A549 (cell line): ENCODE results near the gene NPAS2. TPM values are rescaled to one million over a fixed set of nuclear protein-coding genes. Genes with fewer than 3 reads are reported as not detected.

Source experiments
- ATAC-seq, 2 experiments: fragments of 200-7000 bp in 1 of 2; fragments of >200 bp in 1 of 2; cut with Nextera tagmentation in 1 of 2; cut with Tn5 transposase in 1 of 2; 3 replicates each; pipeline versions ENCODE4 v1.8.0 to v1.9.1; 2018 to 2020; ENCODE audit warnings: mild to moderate bottlenecking in 1 of 2, moderate library complexity in 1 of 2
- CTCF ChIA-PET: fragments of 300-600 bp; sonication (Branson Sonifier 250); formaldehyde crosslinking; extraction: SDS; loops from one replicate; lab custom pipeline; 2021; ENCODE audit warnings: antibody characterized with exemption, inconsistent platforms; lab: Yijun Ruan, JAX
- POLR2A ChIA-PET: fragments of 350-600 bp; formaldehyde crosslinking; extraction: SDS; loops from one replicate; lab custom pipeline; 2021; ENCODE audit warnings: antibody characterized with exemption, inconsistent platforms; lab: Yijun Ruan, JAX
- DNase-seq, 2 experiments: peaks; one replicate each; pipeline versions ENCODE4 v3.0.0 to v3.0.0-alpha.2; 2011 to 2016; ENCODE audit warnings: low read depth in 1 of 2, low spot score in 1 of 2
- FAIRE-seq: peaks from 2 replicates; lab custom pipeline; 2011; peaks lifted over from hg19 to GRCh38; lab: Jason Lieb, UNC
- H3K27ac ChIP-seq, 2 experiments: fragments of >200 bp; sonication (Bioruptor Twin); formaldehyde crosslinking; 3 replicates each; pipeline ENCODE4 v1.5.1; 2016 to 2017
- H3K4me1 ChIP-seq: fragments of >200 bp; sonication (Bioruptor Twin); formaldehyde crosslinking; 3 replicates; pipeline ENCODE4 v1.6.1; 2016
- H3K4me2 ChIP-seq: fragments of >200 bp; sonication (Bioruptor Twin); formaldehyde crosslinking; 3 replicates; pipeline ENCODE4 v1.6.1; 2016
- H3K4me3 ChIP-seq: fragments of >200 bp; sonication (Bioruptor Twin); formaldehyde crosslinking; 3 replicates; pipeline ENCODE4 v1.5.1; 2016
- H3K9me3 ChIP-seq: fragments of >200 bp; sonication (Bioruptor Twin); formaldehyde crosslinking; 3 replicates; pipeline ENCODE4 v1.6.1; 2016
- CBX2 ChIP-seq: fragments of 200-600 bp; sonication (generic); IDR thresholded peaks from 2 replicates; pipeline ENCODE4 v1.6.1; 2016; ENCODE audit warnings: low read depth, mild to moderate bottlenecking, borderline replicate concordance
- CHD2 ChIP-seq: fragments of 150-350 bp; IDR thresholded peaks from 2 replicates; pipeline ENCODE4 v1.6.1; 2014; ENCODE audit warnings: low read length; ENCODE audit not compliant: partially characterized antibody
- CTCF ChIP-seq: fragments of >200 bp; sonication (Bioruptor Twin); formaldehyde crosslinking; IDR thresholded peaks from 3 replicates; pipeline ENCODE4 v1.5.1; 2016
- EHF ChIP-seq: fragments of 250-450 bp; sonication (Bioruptor Pico); IDR thresholded peaks from 2 replicates; pipeline ENCODE4 v1.5.0; 2020; ENCODE audit warnings: mild to moderate bottlenecking
- EHMT2 ChIP-seq: fragments of 200-600 bp; sonication (generic); IDR thresholded peaks from 2 replicates; pipeline ENCODE4 v1.6.1; 2016; ENCODE audit warnings: antibody characterized with exemption, low read depth, mild to moderate bottlenecking, moderate library complexity
- ELK1 ChIP-seq: fragments of 150-350 bp; IDR thresholded peaks from 2 replicates; pipeline ENCODE4 v1.6.1; 2014; ENCODE audit warnings: low read depth, mild to moderate bottlenecking, low read length
- FOSB ChIP-seq: fragments of 250-450 bp; sonication (Bioruptor Pico); IDR thresholded peaks from 2 replicates; pipeline ENCODE4 v1.5.0; 2020; ENCODE audit warnings: mild to moderate bottlenecking, moderate library complexity
- FOSL2 ChIP-seq, 2 experiments: fragments of 450-650 bp in 1 of 2; fragments of >200 bp in 1 of 2; sonication (Bioruptor Twin) in 1 of 2; formaldehyde crosslinking; IDR thresholded peaks; 2 replicates each; pipeline versions ENCODE4 v1.5.0 to v1.6.1; 2016 to 2020; ENCODE audit warnings: mild to moderate bottlenecking in 1 of 2, moderate library complexity in 1 of 2
- FOXS1 ChIP-seq: fragments of 250-450 bp; sonication (Bioruptor Pico); IDR thresholded peaks from 2 replicates; pipeline ENCODE4 v1.5.0; 2020; ENCODE audit warnings: mild to moderate bottlenecking, moderate library complexity
- GATA3 ChIP-seq: IDR thresholded peaks from 2 replicates; pipeline ENCODE4 v1.6.1; 2012; ENCODE audit warnings: borderline replicate concordance
- HEYL ChIP-seq: fragments of 250-450 bp; sonication (Bioruptor Pico); IDR thresholded peaks from 2 replicates; pipeline ENCODE4 v1.8.0; 2021; ENCODE audit warnings: mild to moderate bottlenecking, moderate library complexity
- HOXA7 ChIP-seq: fragments of 250-450 bp; sonication (Bioruptor Pico); IDR thresholded peaks from 2 replicates; pipeline ENCODE4 v1.5.0; 2020; ENCODE audit warnings: mild to moderate bottlenecking, moderate library complexity
- HOXB13 ChIP-seq: fragments of 250-450 bp; sonication (Bioruptor Pico); IDR thresholded peaks from 2 replicates; pipeline ENCODE4 v1.5.0; 2020; ENCODE audit warnings: low read depth, mild to moderate bottlenecking, moderate library complexity
- HOXB5 ChIP-seq: fragments of 250-450 bp; sonication (Bioruptor Pico); IDR thresholded peaks from 2 replicates; pipeline ENCODE4 v1.5.0; 2020; ENCODE audit warnings: mild to moderate bottlenecking, moderate library complexity
- JUN ChIP-seq, 2 experiments: fragments of >200 bp; sonication (Bioruptor Twin); formaldehyde crosslinking; IDR thresholded peaks; 2 replicates in 1 of 2; 3 replicates in 1 of 2; pipeline ENCODE4 v1.6.1; 2016 to 2017
- JUNB ChIP-seq: fragments of >200 bp; sonication (Bioruptor Twin); formaldehyde crosslinking; IDR thresholded peaks from 2 replicates; pipeline ENCODE4 v1.6.1; 2016
- KDM1A ChIP-seq: fragments of 200-600 bp; sonication (generic); IDR thresholded peaks from 2 replicates; pipeline ENCODE4 v1.6.1; 2016; ENCODE audit warnings: low read depth, mild to moderate bottlenecking
- KDM5A ChIP-seq: fragments of 200-600 bp; sonication (generic); IDR thresholded peaks from 2 replicates; pipeline ENCODE4 v1.6.1; 2016; ENCODE audit warnings: antibody characterized with exemption, mild to moderate bottlenecking
- MAZ ChIP-seq: fragments of 150-350 bp; IDR thresholded peaks from 2 replicates; pipeline ENCODE4 v1.6.1; 2014; ENCODE audit warnings: antibody characterized with exemption, low read depth, low read length, borderline replicate concordance
- NPAS2 ChIP-seq: fragments of 250-450 bp; sonication (Bioruptor Pico); IDR thresholded peaks from 2 replicates; pipeline ENCODE4 v1.8.0; 2022; ENCODE audit warnings: mild to moderate bottlenecking, moderate library complexity, borderline replicate concordance
- NR3C1 ChIP-seq: fragments of >200 bp; sonication (Bioruptor Twin); formaldehyde crosslinking; IDR thresholded peaks from 3 replicates; pipeline ENCODE4 v1.6.1; 2017
- PBX3 ChIP-seq: IDR thresholded peaks from 2 replicates; pipeline ENCODE4 v1.6.1; 2012
- PHF8 ChIP-seq: fragments of 200-600 bp; sonication (generic); IDR thresholded peaks from 2 replicates; pipeline ENCODE4 v1.6.1; 2016; ENCODE audit warnings: low read depth, mild to moderate bottlenecking, antibody characterized with exemption, moderate library complexity, borderline replicate concordance
- POLR2AphosphoS2 ChIP-seq: conservative IDR thresholded peaks from 2 replicates; pipeline ENCODE4 v1.6.1; 2012; ENCODE audit warnings: low read length, improper control_type of control experiment, inconsistent platforms
- RAD21 ChIP-seq, 2 experiments: fragments of >200 bp in 1 of 2; sonication (Bioruptor Twin) in 1 of 2; formaldehyde crosslinking in 1 of 2; IDR thresholded peaks in 1 of 2; conservative IDR thresholded peaks in 1 of 2; 2 replicates in 1 of 2; 3 replicates in 1 of 2; pipeline ENCODE4 v1.6.1; 2012 to 2018; ENCODE audit warnings: inconsistent platforms in 1 of 2
- RARB ChIP-seq: fragments of 250-450 bp; sonication (Bioruptor Pico); IDR thresholded peaks from 2 replicates; pipeline ENCODE4 v1.8.0; 2021; ENCODE audit warnings: mild to moderate bottlenecking, moderate library complexity
- RCOR1 ChIP-seq: fragments of 150-350 bp; IDR thresholded peaks from 2 replicates; pipeline ENCODE4 v1.6.1; 2014; ENCODE audit warnings: antibody characterized with exemption, low read length, low read depth
- ZFP36 ChIP-seq: fragments of 450-650 bp; IDR thresholded peaks from 2 replicates; pipeline ENCODE4 v1.6.1; 2014; ENCODE audit warnings: borderline replicate concordance; ENCODE audit not compliant: partially characterized antibody
- WGBS: methylation state at CpG from one replicate; pipeline ENCODE4 v1.1.6; 2017; ENCODE audit errors: missing lambda C conversion rate; 5-methylcytosine and 5-hydroxymethylcytosine counted together
- polyA plus RNA-seq, 4 experiments: library from polyadenylated mRNA; depleted of rRNA in 3 of 4; stranded (reverse); fragments of >200 nt; fragmentation: RNase III in 1 of 4; extraction: RNeasy Plus Mini Kit Qiagen cat#74134 plus additional on column Dnase treatment in 1 of 4; gene quantifications; 2 replicates in 3 of 4; 3 replicates in 1 of 4; pipeline ENCODE4 v1.2.3, GENCODE V29; 2011 to 2017
- TF ChIP-seq, protein P1 (sequence below): IDR thresholded peaks from 2 replicates; pipeline ENCODE4 v1.6.1; 2012
- TF ChIP-seq, protein P2 (sequence below): fragments of 250-450 bp; sonication (Bioruptor Pico); IDR thresholded peaks from 2 replicates; pipeline ENCODE4 v1.5.0; 2020; ENCODE audit warnings: low read depth, mild to moderate bottlenecking, moderate library complexity

NPAS2 gene
- polyA plus RNA-seq, 2 of the 4 experiments (the other 2 are of a cell fraction), result 31.4 to 56.1 TPM

DNA sequence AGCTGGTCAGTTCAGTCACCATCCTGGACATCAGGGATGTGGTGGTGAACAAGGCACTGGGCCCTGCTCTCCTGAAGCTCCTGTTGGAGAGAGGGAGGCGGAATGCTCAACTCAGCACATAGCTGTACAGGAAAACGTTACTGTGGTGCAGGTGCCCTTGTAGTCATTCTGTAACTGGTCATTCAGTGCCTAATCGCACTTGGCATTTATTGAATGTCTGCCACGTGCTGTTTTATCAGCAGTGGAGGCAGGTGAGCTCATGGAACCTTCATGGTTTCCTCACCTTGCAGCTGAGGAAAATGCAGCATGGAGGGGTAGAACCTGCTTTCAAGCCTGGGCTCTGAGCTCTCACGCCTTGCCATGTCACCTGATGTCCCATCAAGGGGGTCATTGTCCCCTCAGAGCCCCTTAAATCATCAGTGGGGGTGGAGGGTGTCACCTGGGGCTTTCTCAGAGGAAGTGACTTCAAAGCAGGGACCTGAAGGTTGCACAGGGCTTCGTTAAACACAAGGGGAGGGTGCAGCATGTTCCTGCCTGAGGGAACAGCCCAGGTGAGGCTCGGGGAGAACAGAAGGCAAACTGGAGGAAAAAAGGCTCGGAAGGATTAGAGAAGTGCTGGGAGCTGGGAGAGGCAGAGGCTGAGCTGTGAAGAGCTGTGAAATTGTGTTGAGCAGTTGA lies 126.1 kb downstream of the NPAS2 start:
- Histone ChIP-seq H3K27ac (no peak overlapping the region), H3K4me1 (no peaks in the 10 kb centered on the region), H3K9me3 (no peaks in the 10 kb centered on the region), H3K4me2 (no peak overlapping the region), H3K4me3 (no peak overlapping the region)
- CTCF ChIA-PET, result interaction anchor here (0.6 to 1.3 kb wide), 3 partner anchors 9 to 259 kb away, joined by 3 read pairs; no protein-coding TSS in a partner anchor
- 90% methylated on average over 8 of the region's 8 CpGs for WGBS
- DNase-seq (no peak), FAIRE-seq (no peak), ATAC-seq (no peak)
- TF ChIP-seq, protein P1, sequence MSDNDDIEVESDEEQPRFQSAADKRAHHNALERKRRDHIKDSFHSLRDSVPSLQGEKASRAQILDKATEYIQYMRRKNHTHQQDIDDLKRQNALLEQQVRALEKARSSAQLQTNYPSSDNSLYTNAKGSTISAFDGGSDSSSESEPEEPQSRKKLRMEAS, result no peak
- TF ChIP-seq CBX2, result no peak
- TF ChIP-seq EHF, result no peak
- TF ChIP-seq JUNB, result no peak
- TF ChIP-seq HOXB5 (CRISPR knock-in tag), result no peak
- TF ChIP-seq FOSL2 (IDR thresholded peaks at IDR 0.05), result no peak
- TF ChIP-seq FOSL2 (CRISPR knock-in tag; IDR thresholded peaks at IDR 0.05), result no peak
- TF ChIP-seq KDM5A, result no peak
- TF ChIP-seq EHMT2, result no peak
- TF ChIP-seq MAZ, result no peak
- TF ChIP-seq JUN (IDR thresholded peaks at IDR 0.05), result no peak
- no peak for TF ChIP-seq NPAS2
- no peak for TF ChIP-seq ELK1
- no peak for TF ChIP-seq ZFP36
- no peak for TF ChIP-seq PHF8
- TF ChIP-seq HOXA7 (CRISPR knock-in tag), result no peak
- no peak for TF ChIP-seq POLR2AphosphoS2
- no peak for TF ChIP-seq CTCF
- TF ChIP-seq CHD2, result no peak
- no peak for TF ChIP-seq NR3C1
- POLR2A ChIA-PET, result no interaction called here

DNA sequence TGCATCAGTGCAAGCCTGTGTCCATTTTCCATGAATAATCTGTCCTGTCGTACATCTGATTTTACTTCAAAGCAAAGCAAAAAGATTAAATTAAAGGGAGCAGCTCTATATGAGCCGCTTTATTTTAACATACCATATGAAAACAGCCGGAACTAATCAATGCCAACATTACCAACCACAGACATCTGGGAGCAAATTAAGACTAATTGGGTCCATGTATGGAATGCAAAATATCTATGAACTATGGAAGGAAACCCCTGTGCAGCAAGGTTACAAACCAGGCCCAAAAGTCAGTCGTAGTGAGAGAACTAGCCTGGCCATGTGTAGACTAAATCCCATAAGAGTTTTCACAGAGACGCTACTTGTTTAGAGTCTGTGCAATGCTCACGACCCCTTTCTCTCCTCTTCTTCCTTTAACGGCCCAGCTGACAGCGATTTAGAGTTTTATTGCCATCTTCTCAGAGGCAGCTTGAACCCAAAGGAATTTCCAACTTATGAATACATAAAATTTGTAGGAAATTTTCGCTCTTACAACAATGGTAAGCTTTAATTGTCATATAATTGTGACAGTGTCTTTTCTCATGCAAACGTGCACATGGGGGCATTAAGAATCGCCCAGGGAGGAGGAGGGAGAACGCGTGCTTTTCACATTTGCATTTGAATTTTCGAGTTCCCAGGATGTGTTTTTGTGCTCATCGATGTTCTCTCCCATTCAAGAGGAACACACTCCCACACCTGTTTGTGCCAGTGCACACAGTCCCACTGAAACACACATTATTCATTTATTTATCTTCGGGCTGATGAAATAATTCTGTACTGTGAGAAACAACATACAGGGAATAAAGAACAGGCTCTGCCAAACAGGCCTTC lies 129.2 kb downstream of the NPAS2 start:
- Histone ChIP-seq H3K4me1 (no peaks in the 10 kb centered on the region), H3K27ac (no peak overlapping the region), H3K9me3 (no peaks in the 10 kb centered on the region), H3K4me3 (no peak overlapping the region), H3K4me2 (no peak overlapping the region)
- no peak for DNase-seq
- no peak for FAIRE-seq
- CTCF ChIA-PET, result interaction anchor here (1.4 kb wide), 1 partner anchor 36 kb away, joined by 5 read pairs; no protein-coding TSS in a partner anchor
- WGBS, result 88% methylated on average over 16 of the region's 16 CpGs
- no peak for ATAC-seq
- POLR2A ChIA-PET, result no interaction called here
- TF ChIP-seq FOXS1 (no peak), HEYL (CRISPR knock-in tag) (no peak), RARB (no peak), CTCF (no peak), HOXB13 (no peak), FOSB (CRISPR knock-in tag) (no peak), GATA3 (no peak), PBX3 (no peak), KDM1A (no peak), RAD21 (conservative IDR thresholded peaks at IDR 0.05 in 1 of 2, IDR thresholded peaks at IDR 0.05 in 1 of 2) (no peak), RCOR1 (no peak)
- TF ChIP-seq, protein P2, sequence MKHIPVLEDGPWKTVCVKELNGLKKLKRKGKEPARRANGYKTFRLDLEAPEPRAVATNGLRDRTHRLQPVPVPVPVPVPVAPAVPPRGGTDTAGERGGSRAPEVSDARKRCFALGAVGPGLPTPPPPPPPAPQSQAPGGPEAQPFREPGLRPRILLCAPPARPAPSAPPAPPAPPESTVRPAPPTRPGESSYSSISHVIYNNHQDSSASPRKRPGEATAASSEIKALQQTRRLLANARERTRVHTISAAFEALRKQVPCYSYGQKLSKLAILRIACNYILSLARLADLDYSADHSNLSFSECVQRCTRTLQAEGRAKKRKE (CRISPR knock-in tag), result no peak
